MCF 10A (cell line): ENCODE data around the gene FBXL5. TPM values are rescaled to one million over a fixed set of nuclear protein-coding genes. Genes with fewer than 3 reads are reported as not detected.

Experiments used
- BruUV-seq: library from RNA; stranded (reverse); fragments of 400-500 nt; replicated peaks from 2 replicates; lab custom pipeline; 2021; lab: Mats Ljungman, UMichigan
- CTCF ChIA-PET: fragments of 300-600 bp; sonication (Branson Sonifier 250); formaldehyde crosslinking; extraction: SDS; loops from one replicate; lab custom pipeline; 2021; ENCODE audit warnings: antibody characterized with exemption, inconsistent platforms; lab: Yijun Ruan, JAX
- POLR2A ChIA-PET: fragments of 300-600, 350-650 bp; sonication (Branson Sonifier 250); formaldehyde crosslinking; extraction: SDS; loops from one replicate; lab custom pipeline; 2020; ENCODE audit warnings: antibody characterized with exemption, inconsistent platforms; lab: Yijun Ruan, JAX
- DNase-seq: peaks from one replicate; pipeline ENCODE4 v3.0.0-alpha.2; 2018; ENCODE audit not compliant: unreplicated experiment
- H3K27ac Mint-ChIP-seq: one replicate; pipeline ENCODE4 v1.8.0; 2022; ENCODE audit warnings: mild to moderate bottlenecking, low read depth, mixed read lengths; ENCODE audit not compliant: unreplicated experiment
- H3K27me3 Mint-ChIP-seq: one replicate; pipeline ENCODE4 v1.8.0; 2022; ENCODE audit warnings: mixed read lengths; ENCODE audit not compliant: insufficient read depth, unreplicated experiment
- H3K36me3 Mint-ChIP-seq: one replicate; pipeline ENCODE4 v1.8.0; 2022; ENCODE audit warnings: mild to moderate bottlenecking, moderate library complexity, mixed read lengths; ENCODE audit not compliant: insufficient read depth, unreplicated experiment
- H3K4me1 Mint-ChIP-seq: one replicate; pipeline ENCODE4 v1.8.0; 2022; ENCODE audit warnings: mixed read lengths; ENCODE audit not compliant: insufficient read depth, unreplicated experiment
- H3K4me3 Mint-ChIP-seq: one replicate; pipeline ENCODE4 v1.8.0; 2022; ENCODE audit warnings: mild to moderate bottlenecking, moderate library complexity, mixed read lengths; ENCODE audit not compliant: unreplicated experiment
- H3K9me3 Mint-ChIP-seq: one replicate; pipeline ENCODE4 v1.8.0; 2022; ENCODE audit warnings: mixed read lengths; ENCODE audit not compliant: unreplicated experiment
- CTCF ChIP-seq: fragments of 200-600 bp; IDR thresholded peaks from one replicate; pipeline ENCODE4 v1.8.0; 2022; ENCODE audit warnings: antibody characterized with exemption, mild to moderate bottlenecking; ENCODE audit not compliant: unreplicated experiment
- intact Hi-C: fragments of 100-400 bp; cut with micrococcal nuclease; formaldehyde crosslinking; loops from 2 replicates; pipeline ENCODE4 v1.14.1; 2022
- total RNA-seq: library from RNA; stranded (reverse); gene quantifications from 2 replicates; pipeline ENCODE4 v1.2.3, GENCODE V29; 2022

Gene FBXL5
- total RNA-seq, 1 experiment from 2014 or later = 96.8 TPM

- no TSS peak for BruUV-seq
- no peak for TF ChIP-seq CTCF
- intact Hi-C loops = no loop called here
- no peak for DNase-seq
- CTCF ChIA-PET = interaction anchor here (0.6 kb wide), 1 partner anchor 291 kb away, joined by 3 read pairs; no protein-coding TSS in a partner anchor
- Mint-ChIP-seq H3K4me3 (no peak overlapping the region), H3K27ac (no peak overlapping the region), H3K4me1 (peaks cover 22% of the 10 kb centered on the region), H3K36me3 (peaks cover 36% of the 10 kb centered on the region), H3K27me3 (no peaks in the 10 kb centered on the region), H3K9me3 (no peaks in the 10 kb centered on the region)
- POLR2A ChIA-PET = interaction anchor here (0.6 to 11.9 kb wide), 6 partner anchors 9 to 222 kb away, joined by 3 to 410 read pairs (median 4); partner anchors contain the start of gene FBXL5
These were observed 29.3 kb upstream of the FBXL5 start for GRCh38 chr4:15684498-15684897.

GRCh38 chr4:15683143-15683495 lies 28.0 kb upstream of the FBXL5 start:
- intact Hi-C loops = no loop called here
- BruUV-seq = no TSS peak
- CTCF ChIA-PET = interaction anchor here (0.9 kb wide), 2 partner anchors 33 to 200 kb away, joined by 3 read pairs; no protein-coding TSS in a partner anchor
- Mint-ChIP-seq H3K27me3 (no peaks in the 10 kb centered on the region), H3K4me1 (peaks cover 30% of the 10 kb centered on the region), H3K9me3 (no peaks in the 10 kb centered on the region), H3K36me3 (peaks cover 29% of the 10 kb centered on the region), H3K27ac (peak overlapping the region; percentile 98), H3K4me3 (peak overlapping the region; percentile 97)
- DNase-seq = no peak
- POLR2A ChIA-PET = interaction anchor here (1.3 to 11.9 kb wide), 5 partner anchors 8 to 30 kb away, joined by 4 to 410 read pairs (median 21); partner anchors contain the start of gene FBXL5
- TF ChIP-seq CTCF = no peak

GRCh38 chr4:15682242-15683142 lies 27.3 kb upstream of the FBXL5 start:
- Mint-ChIP-seq H3K36me3 (peaks cover 23% of the 10 kb centered on the region), H3K4me1 (peaks cover 35% of the 10 kb centered on the region), H3K27ac (peak overlapping the region; percentile 98), H3K27me3 (no peaks in the 10 kb centered on the region), H3K4me3 (peak overlapping the region; percentile 97), H3K9me3 (no peaks in the 10 kb centered on the region)
- no peak for TF ChIP-seq CTCF
- ChIA-PET CTCF (interaction anchor here (0.6 to 2.0 kb wide), 9 partner anchors 21 to 477 kb away, joined by 3 to 6 read pairs (median 3); partner anchors contain the start of gene CC2D2A), POLR2A (interaction anchor here (0.6 to 11.9 kb wide), 16 partner anchors 9 to 714 kb away, joined by 3 to 410 read pairs (median 4); partner anchors contain the start of gene FBXL5)
- BruUV-seq = no TSS peak
- DNase-seq = peak; percentile 37
- intact Hi-C loops = no loop called here
